Activated CD4-positive, alpha-beta T cell treated with anti-CD3 and anti-CD28 coated beads, Interleukin-2, amount 50 U/mL, for 48 hours (primary cell): ENCODE data around the gene CYBC1.

ENCODE experiments used
- DNase-seq, 2 experiments: peaks; one replicate each; pipeline ENCODE4 v3.0.0-alpha.2; 2020

The CYBC1 gene

DNA sequence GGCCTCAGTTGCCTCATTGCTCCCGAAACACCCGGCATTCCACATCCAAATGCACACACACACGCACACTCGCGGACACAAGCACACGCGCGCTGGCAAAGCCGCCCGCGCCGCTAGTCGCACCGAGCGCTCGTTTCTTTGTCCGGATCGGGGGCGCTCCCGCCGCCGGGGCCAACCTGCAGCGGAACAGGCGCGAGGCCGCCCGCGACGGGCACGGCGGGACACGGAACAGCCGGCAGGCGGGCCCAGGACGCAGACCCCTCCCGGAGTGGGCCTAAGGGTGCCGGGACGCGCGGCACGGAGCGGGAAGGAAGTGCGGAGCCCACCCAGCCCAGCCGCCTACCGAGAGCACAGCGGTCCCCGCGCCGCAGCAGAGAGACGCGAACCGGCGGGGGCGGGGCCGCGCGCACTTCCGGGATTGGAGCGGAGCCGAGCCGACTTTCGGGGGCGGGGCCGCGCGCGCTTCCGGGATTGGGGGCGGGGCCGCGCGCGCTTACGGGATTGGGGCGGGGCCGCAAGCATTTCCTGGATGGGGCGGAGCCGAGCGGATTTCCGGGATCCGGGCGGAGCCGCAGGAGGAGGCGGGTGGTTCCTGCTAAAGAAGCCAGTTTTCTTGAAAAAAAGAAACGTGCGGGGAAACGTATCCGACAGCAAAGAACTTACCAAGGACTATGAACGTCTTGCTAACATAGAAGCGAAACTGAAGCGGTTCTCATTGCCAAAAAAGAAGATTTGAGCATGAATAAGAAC, at the start of gene CYBC1:
Gene CYBC1, minus strand, starts transcription at position 396 of the 750 bp plus-strand sequence. CDS start 1,498 bp downstream, outside the sequence.
- peak; percentile 95 for DNase-seq

GRCh38 chr17:82497483-82498405, 47.2 kb upstream of the CYBC1 start:
- peak; percentile 40 to 51 for DNase-seq

DNA sequence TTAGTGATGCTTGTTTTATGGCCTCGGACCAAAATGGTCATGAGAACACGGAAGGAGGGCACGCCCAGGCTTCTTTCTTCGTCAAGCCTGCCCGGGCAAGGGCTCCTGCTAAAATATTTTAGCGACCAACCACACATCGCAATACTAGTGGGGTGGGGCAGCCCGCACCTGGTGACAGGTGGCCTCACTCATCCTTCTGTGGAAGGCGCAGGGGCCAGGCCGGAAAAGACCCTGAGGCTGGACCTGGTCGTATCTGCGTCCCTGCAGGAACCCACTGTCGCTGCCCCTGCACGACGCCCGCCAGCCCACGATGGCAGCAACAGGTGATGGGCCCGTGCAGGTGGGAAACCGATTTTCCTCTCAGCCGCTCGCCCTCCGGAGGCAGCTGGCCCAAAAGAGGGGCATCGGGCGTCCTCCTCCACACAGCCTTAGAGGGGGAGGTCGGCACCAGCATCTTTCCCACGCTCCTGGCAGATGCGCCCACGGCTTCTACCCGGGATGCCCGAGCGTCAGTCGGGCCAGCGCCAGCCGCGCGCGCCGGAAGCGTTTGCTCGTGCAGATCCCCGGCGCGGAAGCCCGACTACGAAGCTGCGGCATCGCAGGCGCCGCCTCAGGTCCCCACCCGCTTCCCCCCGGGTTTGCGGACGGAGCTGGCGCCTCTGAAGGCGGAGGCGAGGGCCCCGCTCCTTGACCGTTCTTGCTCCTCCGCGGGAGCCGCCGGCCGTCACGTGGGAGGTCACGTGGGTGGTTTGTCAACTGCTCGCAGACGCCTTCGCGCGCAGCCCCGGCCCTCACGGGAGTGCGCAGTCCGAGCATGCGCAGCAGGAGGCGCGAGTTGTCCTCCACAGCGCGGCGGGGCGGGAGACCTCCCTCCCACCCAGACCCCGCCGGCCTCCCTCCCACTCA, 46.2 kb upstream of the CYBC1 start:
- peak; percentile 94 for DNase-seq

DNA sequence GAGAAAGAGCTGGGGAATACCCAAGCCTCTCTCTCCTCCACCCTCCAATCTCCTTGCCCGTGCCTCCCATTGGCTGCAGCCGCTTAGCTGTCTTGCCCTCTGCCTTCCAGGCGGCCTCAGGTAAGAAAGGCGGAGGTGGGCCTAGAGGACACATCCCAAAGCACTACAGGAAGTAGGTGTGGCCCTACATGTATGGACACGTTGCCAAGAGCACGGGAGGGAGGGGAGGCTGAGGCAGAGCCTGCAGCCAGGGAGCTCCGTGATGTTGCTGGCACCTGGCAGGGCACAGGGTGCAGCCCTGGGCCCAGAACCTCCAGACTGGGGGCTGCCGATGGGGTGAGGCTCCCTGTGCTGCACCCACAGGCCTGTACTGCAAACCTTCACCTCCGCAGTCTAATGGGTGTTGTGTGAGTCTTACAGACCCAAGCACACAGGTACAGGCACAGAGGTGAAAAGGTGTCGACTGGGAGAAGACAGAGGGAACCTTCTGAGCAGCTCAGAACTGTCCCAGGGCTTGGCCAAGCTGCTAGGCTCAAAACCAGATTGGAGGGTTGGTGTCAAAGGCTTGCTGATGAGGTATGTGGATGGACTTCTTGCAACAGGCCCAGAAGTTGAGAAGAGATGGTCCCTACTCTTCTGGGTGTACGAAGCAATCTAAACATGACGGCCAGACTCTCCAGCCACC, 45.4 kb upstream of the CYBC1 start:
- no peak for DNase-seq

GRCh38 chr17:82494236-82495055, 43.9 kb upstream of the CYBC1 start:
- DNase-seq: peak; percentile 88 to 91

GRCh38 chr17:82493226-82493781, 42.8 kb upstream of the CYBC1 start:
- DNase-seq: no peak

GRCh38 chr17:82492643-82493225, 42.2 kb upstream of the CYBC1 start:
- no peak for DNase-seq

DNA sequence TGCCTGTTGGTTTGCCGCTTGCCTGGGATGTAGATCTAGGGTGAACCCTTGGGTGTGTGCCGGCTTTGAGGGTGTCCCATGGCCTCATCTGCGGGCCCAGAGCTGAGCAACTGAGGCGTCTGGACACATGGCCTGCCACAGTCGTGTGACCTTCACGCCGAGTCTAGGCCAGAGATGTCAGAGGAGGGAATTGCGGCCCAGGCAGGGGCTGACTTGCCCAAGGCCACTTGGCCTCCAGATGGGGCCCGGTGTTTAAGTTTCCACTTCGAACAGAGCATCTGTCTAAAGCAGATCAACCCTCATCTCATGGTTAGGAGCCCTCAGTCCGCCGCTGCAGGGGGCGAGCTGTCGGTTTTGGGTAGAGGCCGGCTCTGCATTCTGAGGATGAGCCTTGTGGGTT, 41.0 kb upstream of the CYBC1 start:
- no peak for DNase-seq

- no peak for DNase-seq
Observed at GRCh38 chr17:82491196-82491530, 40.6 kb upstream of the CYBC1 start.

DNA sequence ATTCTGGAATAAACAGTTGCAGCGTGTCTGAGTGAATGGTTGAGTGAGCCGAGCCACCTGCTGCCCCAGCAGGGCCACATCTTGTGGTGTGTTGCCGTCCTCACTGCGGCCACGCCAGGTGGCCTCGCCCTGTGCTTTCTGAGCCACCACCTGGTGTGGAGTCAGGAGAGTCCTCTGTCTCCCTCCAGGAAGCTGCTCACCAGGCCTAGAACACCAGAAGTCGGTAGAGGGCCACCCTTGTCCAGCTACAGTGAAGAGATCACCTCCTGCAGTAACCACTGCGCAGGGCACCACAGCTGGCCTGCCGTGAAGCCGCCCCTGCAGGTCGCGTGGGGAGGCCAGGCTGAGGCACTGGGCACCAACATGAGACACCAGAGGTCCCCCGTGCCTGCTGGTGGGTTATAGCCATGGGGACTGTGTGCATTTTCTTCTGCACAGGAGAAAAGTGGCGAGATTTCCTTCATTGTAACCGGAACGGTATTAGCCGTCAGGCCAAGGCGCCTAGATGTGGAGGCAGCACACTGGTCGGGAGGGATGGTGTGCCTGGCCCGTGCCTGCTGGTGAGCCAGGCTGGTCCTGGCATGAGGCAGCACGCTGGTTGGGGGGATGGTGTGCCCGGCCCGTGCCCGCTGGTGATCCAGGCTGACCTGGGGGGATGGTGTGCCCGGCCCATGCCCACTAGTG, 40.1 kb upstream of the CYBC1 start:
- no peak for DNase-seq

DNA sequence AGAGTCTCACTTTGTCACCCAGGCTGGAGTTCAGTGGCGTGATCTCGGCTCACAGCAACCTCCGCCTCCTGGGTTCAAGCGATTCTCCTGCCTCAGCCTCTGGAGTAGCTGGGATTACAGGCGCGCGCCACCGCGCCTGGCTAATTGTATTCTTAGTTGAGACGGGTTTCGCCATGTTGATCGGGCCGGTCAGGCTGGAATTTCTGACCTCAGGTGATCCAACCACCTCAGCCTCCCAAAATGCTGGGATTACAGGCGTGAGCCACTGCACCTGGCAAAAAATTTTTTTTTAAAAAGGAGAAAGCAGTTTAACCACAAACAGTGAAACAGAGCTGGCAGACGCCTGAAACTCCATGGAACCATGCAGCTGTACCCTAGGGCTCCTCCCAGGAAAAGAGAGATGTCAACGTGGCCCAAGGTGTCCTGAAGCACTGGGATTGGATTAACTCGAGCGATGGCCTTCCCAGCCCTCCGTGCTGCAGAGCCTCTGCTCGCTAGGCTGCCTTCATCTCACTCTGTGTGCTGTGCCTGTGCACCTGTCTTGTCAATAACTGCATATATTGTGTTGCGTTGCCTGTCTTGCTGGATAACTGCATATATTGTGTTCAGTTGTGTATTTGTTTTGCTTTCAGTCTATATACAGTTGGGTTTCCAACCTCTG, 39.4 kb upstream of the CYBC1 start:
- DNase-seq: no peak

GRCh38 chr17:82489117-82489516, 38.6 kb upstream of the CYBC1 start:
- no peak for DNase-seq

- no peak for DNase-seq
Observed at GRCh38 chr17:82487910-82488309, 37.4 kb upstream of the CYBC1 start.

DNA sequence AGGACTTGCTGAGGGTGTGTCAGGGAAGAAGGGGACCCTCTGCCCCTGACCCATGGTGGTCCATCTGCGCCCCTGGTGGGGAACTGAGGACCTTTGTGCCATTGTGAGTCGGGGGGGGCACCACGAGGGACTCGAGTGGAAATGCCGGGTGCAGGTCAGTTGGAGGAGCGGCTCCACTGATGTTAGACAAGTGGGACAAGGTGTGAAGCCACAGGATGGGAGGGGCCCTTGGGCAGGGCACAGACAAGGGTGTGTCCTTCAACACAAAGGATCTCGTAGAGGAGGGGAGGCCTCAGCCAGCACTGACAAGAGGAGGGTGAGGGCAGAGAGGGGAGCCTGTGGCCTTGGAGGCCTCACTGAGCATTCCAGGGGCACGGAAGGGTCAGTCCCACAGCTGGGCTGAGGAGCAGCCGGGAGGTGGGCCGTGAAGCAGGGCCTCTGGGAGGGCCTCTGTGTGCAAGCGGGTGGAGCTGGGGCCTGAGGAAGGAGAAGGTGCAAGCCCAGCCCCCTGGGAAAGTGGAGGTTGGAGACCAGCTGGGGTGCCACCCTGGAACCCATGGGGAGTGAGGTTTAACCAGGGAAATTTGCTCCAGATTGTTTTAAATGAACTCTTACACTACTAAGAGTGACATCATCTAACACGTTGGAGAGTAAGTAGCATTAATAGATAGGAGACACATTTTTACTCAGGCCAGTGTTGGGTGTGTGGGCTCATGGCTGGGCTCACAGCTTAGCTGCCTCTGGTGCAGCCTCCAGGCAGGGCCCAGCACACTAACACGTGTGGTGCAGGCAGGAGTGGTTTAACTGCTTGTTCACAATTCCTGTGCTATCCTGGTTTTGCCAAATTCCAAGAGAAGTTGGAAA, 35.9 kb upstream of the CYBC1 start:
- DNase-seq: no peak

DNA sequence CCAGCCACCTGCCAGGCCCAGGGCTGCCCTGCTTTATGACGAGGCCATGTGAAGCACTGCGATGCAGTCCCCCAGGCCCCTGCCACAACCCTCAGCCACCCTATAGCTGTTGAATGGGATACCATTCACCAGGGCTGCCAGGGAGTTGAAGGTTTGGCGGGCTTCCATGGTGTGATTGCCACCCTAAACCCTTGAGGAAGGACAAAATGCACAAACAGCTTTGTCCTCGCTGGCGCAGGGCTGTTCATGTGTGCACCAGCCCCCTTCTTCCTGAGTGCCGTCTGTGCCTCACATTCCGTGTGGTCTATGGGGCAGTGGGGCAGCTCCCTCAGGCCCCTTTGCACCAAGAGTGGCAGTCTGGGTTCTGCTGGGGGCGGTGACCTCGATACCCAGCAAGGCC, 33.3 kb upstream of the CYBC1 start:
- no peak for DNase-seq

- DNase-seq: no peak
Observed at GRCh38 chr17:82483204-82483660, 32.7 kb upstream of the CYBC1 start.

DNA sequence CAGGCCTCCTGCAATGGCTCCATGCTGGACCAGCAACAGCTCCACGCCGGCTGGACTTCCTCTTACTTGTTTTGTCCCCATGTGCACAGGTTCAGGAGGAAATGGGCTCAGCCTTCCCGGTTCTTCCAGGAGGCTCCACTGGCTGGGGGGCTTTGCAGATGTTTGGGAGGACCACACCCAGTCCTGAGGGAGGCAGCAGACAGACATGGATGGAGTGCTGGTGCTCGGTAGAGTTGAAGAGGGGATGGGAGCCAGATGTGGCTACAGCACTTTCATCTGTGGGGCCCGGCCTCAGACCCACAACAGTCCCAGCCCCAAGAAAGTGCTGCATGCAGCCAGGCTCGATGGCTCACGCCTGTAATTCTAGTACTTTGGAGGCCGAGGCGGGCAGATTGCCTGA, 29.8 kb upstream of the CYBC1 start:
- no peak for DNase-seq

DNA sequence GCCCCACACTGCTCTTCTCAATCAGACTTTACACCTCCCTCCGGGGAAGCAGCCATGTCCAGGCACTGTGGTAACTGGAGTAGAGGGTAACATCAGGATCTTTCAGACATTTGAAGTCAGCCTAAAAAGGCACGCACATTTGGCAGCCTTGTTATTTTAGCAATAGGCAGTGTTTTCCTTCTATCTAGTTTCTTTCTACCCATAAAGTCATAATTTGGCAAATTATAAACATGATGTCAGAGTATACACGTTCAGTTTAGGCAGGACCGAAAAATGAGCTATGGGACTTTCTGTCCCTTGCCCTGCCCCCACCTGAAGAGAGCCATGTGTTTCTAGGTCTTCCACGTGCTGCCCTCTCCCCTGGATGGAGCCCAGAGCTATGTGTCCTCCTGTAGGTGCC, 29.1 kb upstream of the CYBC1 start:
- no peak for DNase-seq
